Anterior cingulate cortex (tissue), 58 donors: ENCODE measurements around the gene FBXO27.

Experiments
- DNase-seq, 58 donors: peaks; one replicate each; lab custom pipeline; 2025; lab: John Stamatoyannopoulos, UW

FBXO27 gene

GRCh38 chr19:39032063-39032918, at the start of gene FBXO27:
TSS of gene FBXO27 (minus strand) at chr19:39032549. CDS start at chr19:39032227, 322 bp downstream.
- DNase-seq, result peak in 55 of 58 donors; percentile 16 to 86 (median 59)

- DNase-seq, result no peak
Measured at GRCh38 chr19:39080431-39080830, 48.1 kb upstream of the FBXO27 start.

- DNase-seq, result peak in 27 of 58 donors; percentile 6 to 89 (median 42)
Measured at GRCh38 chr19:39078436-39079200, 46.3 kb upstream of the FBXO27 start.

GRCh38 chr19:39077323-39077722, 45.0 kb upstream of the FBXO27 start:
- no peak for DNase-seq

GRCh38 chr19:39074942-39075341, 42.6 kb upstream of the FBXO27 start:
- DNase-seq, result no peak

- DNase-seq, result no peak
Measured at GRCh38 chr19:39074205-39074692, 41.9 kb upstream of the FBXO27 start.

- no peak for DNase-seq
Measured at GRCh38 chr19:39070888-39071287, 38.5 kb upstream of the FBXO27 start.

GRCh38 chr19:39068259-39068658, 35.9 kb upstream of the FBXO27 start:
- peak in 1 of 58 donors; percentile 7 for DNase-seq

- DNase-seq, result no peak
Measured at GRCh38 chr19:39067104-39067503, 34.8 kb upstream of the FBXO27 start.

GRCh38 chr19:39065928-39066327, 33.6 kb upstream of the FBXO27 start:
- no peak for DNase-seq

- no peak for DNase-seq
Measured at GRCh38 chr19:39064405-39064804, 32.1 kb upstream of the FBXO27 start.

GRCh38 chr19:39060171-39060570, 27.8 kb upstream of the FBXO27 start:
- no peak for DNase-seq

- DNase-seq, result no peak
Measured at GRCh38 chr19:39059302-39059701, 27.0 kb upstream of the FBXO27 start.

GRCh38 chr19:39057615-39058014, 25.3 kb upstream of the FBXO27 start:
- no peak for DNase-seq

GRCh38 chr19:39054091-39054470, 21.7 kb upstream of the FBXO27 start:
- DNase-seq, result no peak

GRCh38 chr19:39053276-39054090, 21.1 kb upstream of the FBXO27 start:
- DNase-seq, result peak in 33 of 58 donors; percentile 5 to 75 (median 25)

GRCh38 chr19:39052846-39053245, 20.5 kb upstream of the FBXO27 start:
- DNase-seq, result peak in 22 of 58 donors; percentile 1 to 71 (median 36)

GRCh38 chr19:39052243-39052746, 19.9 kb upstream of the FBXO27 start:
- DNase-seq, result peak in 50 of 58 donors; percentile 5 to 85 (median 44)

GRCh38 chr19:39047073-39047472, 14.7 kb upstream of the FBXO27 start:
- no peak for DNase-seq
